Measurements from ENCODE around the gene LCNL1.

DNA sequence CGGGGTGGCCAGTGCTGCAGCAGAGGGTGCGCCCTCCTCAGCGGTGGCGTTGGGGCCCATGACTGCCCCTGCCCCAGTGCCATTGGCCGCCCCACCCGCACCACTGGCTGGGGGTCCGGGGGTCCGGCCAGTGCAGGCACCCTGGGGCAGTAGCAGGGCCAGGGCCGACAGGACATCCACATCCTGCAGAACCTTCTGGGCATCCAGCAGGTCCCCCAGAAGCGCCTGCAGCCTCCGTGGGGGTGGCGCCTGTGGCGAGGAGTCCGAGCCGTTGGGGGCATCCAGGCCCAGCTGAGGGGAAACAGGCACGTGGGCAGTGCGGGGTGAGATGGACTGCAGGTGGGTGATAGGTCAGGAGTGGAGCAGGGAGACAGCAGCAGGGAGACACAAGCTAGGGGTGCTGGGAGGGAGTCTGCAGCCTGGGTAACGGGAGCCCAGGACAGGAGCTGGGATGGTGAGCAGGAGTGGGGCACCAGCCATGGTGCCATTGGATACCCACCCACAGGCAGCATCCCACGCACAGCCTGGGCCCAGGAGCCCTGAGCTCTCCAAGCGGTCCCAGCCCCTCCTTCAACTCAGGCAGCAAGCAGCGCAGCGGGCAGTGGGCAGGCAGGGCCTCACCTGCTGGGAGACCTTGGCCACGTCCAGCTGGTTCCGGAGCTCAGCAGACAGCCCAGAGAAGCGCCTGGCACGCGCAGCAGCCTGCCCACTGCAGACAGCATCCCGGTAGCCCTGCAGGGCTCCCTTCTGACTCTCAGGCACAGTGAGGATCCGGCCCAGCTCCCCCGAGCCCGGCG is 38.2 kb downstream of the LCNL1 start:
- TF ChIP-seq EZH2 (IDR thresholded peaks at IDR 0.05): no peak
- TF ChIP-seq, protein P1, sequence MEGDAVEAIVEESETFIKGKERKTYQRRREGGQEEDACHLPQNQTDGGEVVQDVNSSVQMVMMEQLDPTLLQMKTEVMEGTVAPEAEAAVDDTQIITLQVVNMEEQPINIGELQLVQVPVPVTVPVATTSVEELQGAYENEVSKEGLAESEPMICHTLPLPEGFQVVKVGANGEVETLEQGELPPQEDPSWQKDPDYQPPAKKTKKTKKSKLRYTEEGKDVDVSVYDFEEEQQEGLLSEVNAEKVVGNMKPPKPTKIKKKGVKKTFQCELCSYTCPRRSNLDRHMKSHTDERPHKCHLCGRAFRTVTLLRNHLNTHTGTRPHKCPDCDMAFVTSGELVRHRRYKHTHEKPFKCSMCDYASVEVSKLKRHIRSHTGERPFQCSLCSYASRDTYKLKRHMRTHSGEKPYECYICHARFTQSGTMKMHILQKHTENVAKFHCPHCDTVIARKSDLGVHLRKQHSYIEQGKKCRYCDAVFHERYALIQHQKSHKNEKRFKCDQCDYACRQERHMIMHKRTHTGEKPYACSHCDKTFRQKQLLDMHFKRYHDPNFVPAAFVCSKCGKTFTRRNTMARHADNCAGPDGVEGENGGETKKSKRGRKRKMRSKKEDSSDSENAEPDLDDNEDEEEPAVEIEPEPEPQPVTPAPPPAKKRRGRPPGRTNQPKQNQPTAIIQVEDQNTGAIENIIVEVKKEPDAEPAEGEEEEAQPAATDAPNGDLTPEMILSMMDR (IDR thresholded peaks at IDR 0.05): no peak
